ENCODE measurements around the gene SPG11. TPM values are rescaled to one million over a fixed set of nuclear protein-coding genes. Genes with fewer than 3 reads are reported as not detected.

Gene SPG11
- total RNA-seq, 1 donor from 2014 or later, result 65.2 TPM

DNA sequence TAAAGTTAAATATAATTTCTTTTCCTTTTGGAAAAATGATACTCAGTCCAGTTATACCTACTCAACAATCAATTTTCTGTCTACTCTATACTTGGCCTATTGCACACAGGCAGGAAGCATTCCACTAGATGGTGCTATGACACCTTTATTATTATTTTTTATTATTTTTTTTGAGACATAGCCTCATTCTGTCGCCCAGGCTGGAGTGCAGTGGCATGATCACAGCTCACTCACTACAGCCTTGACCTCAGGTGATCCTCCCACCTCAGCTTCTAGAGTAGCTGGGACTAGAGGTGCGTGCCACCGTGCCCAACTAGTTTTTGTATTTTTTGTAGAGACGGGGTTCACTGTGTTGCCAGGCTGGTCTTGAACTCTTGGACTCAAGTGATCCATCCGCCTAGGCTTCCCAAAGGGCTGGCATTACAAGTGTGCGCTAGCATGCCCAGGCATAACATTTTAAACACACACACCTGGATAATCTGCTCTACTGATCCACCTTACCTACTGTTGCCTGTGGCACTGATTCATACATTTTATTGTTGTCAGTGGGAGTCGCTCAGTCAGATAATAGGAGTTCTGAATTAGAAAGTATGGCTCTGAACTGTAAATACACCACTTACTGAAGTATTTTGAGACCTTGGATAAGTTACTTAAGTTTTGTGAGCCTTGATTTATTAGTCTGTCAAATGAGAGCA, 70.3 kb downstream of the SPG11 start:
- intact Hi-C loops (cut with micrococcal nuclease), result loop anchor here (1.0 to 10.0 kb wide), 5 partner anchors 70 to 444 kb away; partner anchors contain the start of gene SPG11
- DNase-seq (ENCODE audit: low spot score), result no peak
- Mint-ChIP-seq H3K4me1 (ENCODE audit: low read depth) (peaks cover 34% of the 10 kb centered on the region), H3K36me3 (ENCODE audit: low read depth) (peaks cover 38% of the 10 kb centered on the region), H3K27me3 (ENCODE audit: insufficient read depth) (no peaks in the 10 kb centered on the region), H3K9me3 (no peaks in the 10 kb centered on the region), H3K4me3 (no peak overlapping the region), H3K27ac (peak overlapping the region; percentile 55)

DNA sequence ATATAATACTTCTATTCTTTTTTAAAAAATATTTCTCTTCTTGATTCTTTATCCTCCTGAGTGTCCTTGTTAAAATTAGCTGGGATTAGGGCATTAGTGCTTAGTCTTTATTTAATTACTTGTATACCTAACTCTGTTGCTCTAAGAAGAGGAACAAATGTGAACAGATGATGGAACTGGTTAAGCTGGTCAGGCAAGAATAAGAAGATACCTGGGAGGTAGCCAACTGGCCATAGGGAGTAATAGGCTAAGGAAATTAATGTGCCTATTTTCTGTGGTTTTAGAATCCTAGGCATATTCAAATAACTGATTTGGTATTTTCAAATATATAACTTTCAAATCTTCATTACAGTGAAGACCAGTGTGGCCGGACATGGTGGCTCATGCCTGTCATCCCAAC, 72.1 kb downstream of the SPG11 start:
- intact Hi-C loops (cut with micrococcal nuclease), result loop anchor here (5.0 to 10.0 kb wide), 2 partner anchors 333 to 446 kb away; no protein-coding TSS in a partner anchor
- peaks cover 18% of the 10 kb centered on the region for H3K4me1 Mint-ChIP-seq (ENCODE audit: low read depth)
- DNase-seq (ENCODE audit: low spot score), result no peak
- H3K4me3 Mint-ChIP-seq, result no peak overlapping the region
- no peak overlapping the region for H3K27ac Mint-ChIP-seq
- no peaks in the 10 kb centered on the region for H3K27me3 Mint-ChIP-seq (ENCODE audit: insufficient read depth)
- H3K36me3 Mint-ChIP-seq (ENCODE audit: low read depth), result peaks cover 47% of the 10 kb centered on the region
- no peaks in the 10 kb centered on the region for H3K9me3 Mint-ChIP-seq

DNA sequence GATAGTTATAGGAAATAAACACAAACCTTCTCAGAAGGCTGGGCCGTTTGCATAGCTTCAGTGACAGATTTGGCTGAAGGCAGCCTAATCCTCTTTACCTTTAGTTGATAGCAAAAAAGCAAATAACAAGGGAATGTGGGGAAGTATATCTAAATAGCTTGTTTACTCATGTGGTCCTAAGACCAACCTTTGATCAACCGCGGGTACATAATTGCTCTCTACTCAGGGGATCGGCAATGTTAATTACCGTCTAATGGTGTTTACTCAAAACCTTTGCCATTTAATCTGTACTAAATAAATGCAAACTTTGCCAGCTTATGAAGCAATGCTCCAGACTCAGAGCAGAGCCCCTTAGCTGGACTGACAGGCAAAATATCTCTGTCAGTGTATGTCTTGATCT, 74.9 kb downstream of the SPG11 start:
- H3K4me3 Mint-ChIP-seq, result no peak overlapping the region
- no peak for DNase-seq (ENCODE audit: low spot score)
- H3K4me1 Mint-ChIP-seq (ENCODE audit: low read depth), result peaks cover 5% of the 10 kb centered on the region
- H3K27me3 Mint-ChIP-seq (ENCODE audit: insufficient read depth), result no peaks in the 10 kb centered on the region
- no peaks in the 10 kb centered on the region for H3K9me3 Mint-ChIP-seq
- H3K36me3 Mint-ChIP-seq (ENCODE audit: low read depth), result peaks cover 44% of the 10 kb centered on the region
- intact Hi-C loops (cut with micrococcal nuclease), result no loop called here
- H3K27ac Mint-ChIP-seq, result no peak overlapping the region

DNA sequence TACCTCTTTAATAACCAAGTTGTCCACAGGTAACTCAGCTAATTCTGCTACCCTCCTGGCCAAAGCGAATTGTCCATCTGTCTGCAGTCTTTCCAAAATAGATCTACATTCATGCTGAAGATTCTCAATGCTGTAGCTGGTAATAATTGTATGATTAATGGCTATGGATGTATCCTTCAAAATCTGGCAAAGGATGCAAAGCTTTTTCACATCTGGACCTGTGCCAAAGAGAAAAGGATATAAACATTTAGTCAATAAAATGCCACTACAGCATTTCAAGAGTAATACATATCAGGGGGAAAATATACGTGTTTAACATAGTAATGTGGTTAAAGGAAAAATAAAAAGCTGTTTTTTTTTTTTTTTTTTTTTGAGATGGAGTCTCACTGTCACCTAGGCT, 77.8 kb downstream of the SPG11 start:
- peaks cover 6% of the 10 kb centered on the region for H3K4me1 Mint-ChIP-seq (ENCODE audit: low read depth)
- intact Hi-C loops (cut with micrococcal nuclease), result no loop called here
- no peaks in the 10 kb centered on the region for H3K27me3 Mint-ChIP-seq (ENCODE audit: insufficient read depth)

DNA sequence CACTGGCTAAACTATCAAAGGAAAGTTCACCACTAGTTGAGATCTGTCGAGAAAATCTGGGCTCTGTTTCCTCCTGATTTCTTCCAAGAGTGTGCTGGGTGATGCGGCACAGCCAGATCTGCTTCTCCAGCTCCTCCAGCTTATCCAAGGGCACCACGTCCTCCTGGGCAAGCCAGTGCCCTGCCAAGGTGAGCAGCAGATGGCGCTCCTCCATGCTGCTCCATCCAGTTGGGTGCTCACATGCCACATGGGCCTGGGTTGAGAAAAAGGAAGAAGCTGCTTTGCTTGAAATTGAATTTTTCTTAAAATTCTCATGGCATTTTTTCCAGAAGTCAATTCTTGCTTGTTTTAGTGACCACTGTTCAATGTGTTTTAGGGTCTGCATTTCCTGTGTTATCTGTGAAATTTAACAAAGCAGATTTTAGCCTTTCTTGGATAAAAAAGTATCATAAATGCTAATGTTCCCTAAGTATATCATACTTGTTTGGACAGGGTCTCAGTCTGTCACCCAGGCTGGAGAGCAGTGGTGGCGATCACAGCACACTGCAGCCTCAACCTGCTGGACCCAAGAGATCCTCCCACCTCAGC, 79.2 kb downstream of the SPG11 start:
- intact Hi-C loops (cut with micrococcal nuclease), result no loop called here
- DNase-seq (ENCODE audit: low spot score), result peak; percentile 37
- Mint-ChIP-seq H3K4me3 (no peak overlapping the region), H3K9me3 (no peaks in the 10 kb centered on the region), H3K4me1 (ENCODE audit: low read depth) (peaks cover 9% of the 10 kb centered on the region), H3K27me3 (ENCODE audit: insufficient read depth) (no peaks in the 10 kb centered on the region), H3K27ac (no peak overlapping the region), H3K36me3 (ENCODE audit: low read depth) (peaks cover 44% of the 10 kb centered on the region)

More for the DNA sequence above, 77.8 kb downstream of the SPG11 start:
- H3K4me3 Mint-ChIP-seq, result no peak overlapping the region
- DNase-seq (ENCODE audit: low spot score), result no peak
- H3K9me3 Mint-ChIP-seq, result no peaks in the 10 kb centered on the region
- peaks cover 51% of the 10 kb centered on the region for H3K36me3 Mint-ChIP-seq (ENCODE audit: low read depth)
- no peak overlapping the region for H3K27ac Mint-ChIP-seq

DNA sequence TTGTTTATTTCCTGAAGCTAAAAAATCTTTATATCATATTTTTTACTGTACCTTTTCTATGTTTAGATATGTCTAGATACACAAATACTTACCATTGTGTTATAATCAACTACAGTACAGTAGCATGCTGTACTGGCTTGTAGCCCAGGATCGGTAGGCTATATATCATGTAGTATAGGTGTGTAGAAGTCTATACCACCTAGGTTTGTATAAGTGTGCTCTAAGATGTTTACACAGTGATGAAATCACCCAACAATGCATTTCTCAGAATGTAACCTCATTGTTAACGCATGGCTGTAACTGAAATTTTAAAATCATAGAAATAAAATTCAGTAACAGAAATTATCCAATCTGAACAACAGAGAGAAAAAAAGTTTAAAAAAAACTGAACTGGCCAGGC, 83.4 kb downstream of the SPG11 start:
- peaks cover 27% of the 10 kb centered on the region for H3K36me3 Mint-ChIP-seq (ENCODE audit: low read depth)
- DNase-seq (ENCODE audit: low spot score), result no peak
- no peaks in the 10 kb centered on the region for H3K9me3 Mint-ChIP-seq
- peaks cover 19% of the 10 kb centered on the region for H3K4me1 Mint-ChIP-seq (ENCODE audit: low read depth)
- intact Hi-C loops (cut with micrococcal nuclease), result no loop called here
- H3K4me3 Mint-ChIP-seq, result no peak overlapping the region
- no peaks in the 10 kb centered on the region for H3K27me3 Mint-ChIP-seq (ENCODE audit: insufficient read depth)
- no peak overlapping the region for H3K27ac Mint-ChIP-seq

DNA sequence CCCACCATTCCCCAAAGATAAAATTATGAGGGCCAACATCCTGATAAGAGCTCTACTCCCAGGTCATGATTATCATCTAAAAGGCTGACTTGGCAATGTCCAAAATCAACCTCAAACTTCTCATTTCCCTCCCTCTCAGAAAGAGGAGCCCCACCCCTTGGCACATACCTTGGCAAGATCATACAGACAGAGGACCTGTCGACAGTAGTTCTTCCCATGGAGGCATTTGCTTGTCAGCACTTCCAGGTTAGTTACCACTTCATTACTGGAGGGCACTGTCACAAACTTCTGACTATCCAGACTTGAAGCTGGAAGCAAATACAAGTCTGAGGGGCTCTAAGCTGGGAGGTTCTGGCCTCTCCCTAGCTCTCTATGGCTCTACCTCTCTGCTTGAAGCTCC, 88.7 kb downstream of the SPG11 start:
- peak overlapping the region; percentile 34 for H3K27ac Mint-ChIP-seq
- H3K36me3 Mint-ChIP-seq (ENCODE audit: low read depth), result peaks cover 23% of the 10 kb centered on the region

DNA sequence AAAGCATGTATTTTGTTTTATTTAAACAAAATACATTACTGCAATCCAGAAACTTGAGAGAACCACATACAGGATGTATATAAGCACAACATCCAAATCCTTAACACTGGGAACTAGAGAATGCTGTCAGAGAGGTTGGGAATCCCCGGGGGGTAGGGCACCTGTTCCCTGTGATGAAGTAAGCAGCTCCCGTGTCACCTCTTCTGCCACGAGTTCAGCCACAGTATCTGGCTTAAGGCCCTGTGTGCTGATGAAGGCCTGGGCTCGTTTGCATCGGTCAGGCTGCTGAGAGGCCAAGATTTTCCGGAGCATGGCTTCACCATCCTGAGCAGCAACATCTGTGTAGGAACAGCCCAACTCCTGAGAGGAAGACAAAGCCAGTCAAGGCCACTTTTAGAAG, 90.1 kb downstream of the SPG11 start:
- DNase-seq (ENCODE audit: low spot score), result no peak
- Mint-ChIP-seq H3K36me3 (ENCODE audit: low read depth) (peaks cover 25% of the 10 kb centered on the region), H3K4me1 (ENCODE audit: low read depth) (peaks cover 13% of the 10 kb centered on the region), H3K9me3 (no peaks in the 10 kb centered on the region), H3K4me3 (no peak overlapping the region), H3K27me3 (ENCODE audit: insufficient read depth) (no peaks in the 10 kb centered on the region), H3K27ac (peak overlapping the region; percentile 40)
- intact Hi-C loops (cut with micrococcal nuclease), result no loop called here

More for the DNA sequence above, 88.7 kb downstream of the SPG11 start:
- Mint-ChIP-seq H3K9me3 (no peaks in the 10 kb centered on the region), H3K27me3 (ENCODE audit: insufficient read depth) (no peaks in the 10 kb centered on the region), H3K4me1 (ENCODE audit: low read depth) (peaks cover 22% of the 10 kb centered on the region), H3K4me3 (no peak overlapping the region)
- no peak for DNase-seq (ENCODE audit: low spot score)
- intact Hi-C loops (cut with micrococcal nuclease), result loop anchor here (5.0 kb wide), 1 partner anchor 448 kb away; the partner anchor contains the start of gene SORD

DNA sequence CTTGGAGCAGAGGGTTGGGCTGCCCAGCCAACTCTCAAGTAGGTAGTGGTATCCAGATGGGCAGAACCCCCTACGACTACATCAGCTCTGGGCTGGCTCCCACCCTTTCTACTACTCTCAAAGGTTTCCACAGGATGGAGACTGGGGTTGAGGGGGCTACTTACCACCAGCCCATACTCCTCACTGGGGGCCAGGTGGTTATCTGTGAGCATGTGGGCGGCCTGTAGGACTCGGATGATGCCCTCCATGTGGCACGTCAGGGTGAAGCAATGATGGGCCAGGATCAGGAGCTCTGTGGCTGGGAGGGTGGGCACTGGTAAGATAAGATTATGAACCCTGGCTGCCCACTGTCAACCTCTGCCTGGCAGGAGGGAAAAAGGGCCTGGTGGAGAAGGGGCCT, 93.1 kb downstream of the SPG11 start:
- Mint-ChIP-seq H3K27me3 (ENCODE audit: insufficient read depth) (no peaks in the 10 kb centered on the region), H3K4me3 (no peak overlapping the region), H3K36me3 (ENCODE audit: low read depth) (peaks cover 45% of the 10 kb centered on the region), H3K4me1 (ENCODE audit: low read depth) (peaks cover 11% of the 10 kb centered on the region), H3K9me3 (no peaks in the 10 kb centered on the region), H3K27ac (no peak overlapping the region)
- intact Hi-C loops (cut with micrococcal nuclease), result no loop called here
- no peak for DNase-seq (ENCODE audit: low spot score)

DNA sequence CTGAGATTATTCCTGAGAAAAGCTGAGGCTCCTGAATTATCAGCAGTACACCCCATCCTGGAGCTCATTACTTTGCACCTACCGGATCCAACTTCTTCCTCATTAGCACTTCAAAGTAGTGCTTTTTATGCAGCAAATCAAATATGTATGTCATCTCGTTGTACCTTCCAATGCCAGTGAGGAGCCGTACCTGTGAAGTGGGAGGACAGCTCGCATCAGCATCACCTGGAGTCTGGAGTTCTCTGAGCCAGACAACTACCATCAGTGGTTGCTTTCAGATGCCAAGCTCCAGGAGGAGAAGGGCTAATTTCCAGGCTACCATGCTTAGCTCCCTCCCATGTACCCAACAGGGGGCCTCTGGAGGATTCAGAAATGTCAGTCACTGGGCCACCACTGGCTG, 94.1 kb downstream of the SPG11 start:
- Mint-ChIP-seq H3K4me1 (ENCODE audit: low read depth) (peaks cover under 1% of the 10 kb centered on the region), H3K36me3 (ENCODE audit: low read depth) (peaks cover 47% of the 10 kb centered on the region), H3K27me3 (ENCODE audit: insufficient read depth) (no peaks in the 10 kb centered on the region), H3K9me3 (no peaks in the 10 kb centered on the region), H3K4me3 (no peak overlapping the region), H3K27ac (no peak overlapping the region)
- DNase-seq (ENCODE audit: low spot score), result no peak
- intact Hi-C loops (cut with micrococcal nuclease), result no loop called here

DNA sequence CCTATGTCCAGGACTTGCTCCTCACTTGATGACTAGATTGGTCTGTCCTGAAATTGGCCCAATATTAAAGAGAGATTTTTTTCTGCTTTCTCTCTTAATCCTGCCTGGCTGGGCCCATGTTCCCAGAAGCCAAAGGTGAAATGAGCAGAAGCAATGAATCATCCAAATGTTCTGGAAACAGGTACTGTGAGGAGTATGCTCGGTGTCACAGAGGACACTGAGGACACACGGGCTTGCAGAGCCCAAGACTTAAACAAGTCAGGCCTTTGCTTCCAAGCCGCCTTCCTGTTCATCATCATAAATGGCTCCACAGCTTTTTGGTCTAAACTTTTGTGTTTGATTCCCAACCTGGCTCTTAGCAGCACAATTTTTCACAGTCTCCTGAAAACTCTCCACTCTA, 95.1 kb downstream of the SPG11 start:
- H3K27me3 Mint-ChIP-seq (ENCODE audit: insufficient read depth), result no peaks in the 10 kb centered on the region
- no peak overlapping the region for H3K27ac Mint-ChIP-seq
- no peaks in the 10 kb centered on the region for H3K9me3 Mint-ChIP-seq
- H3K36me3 Mint-ChIP-seq (ENCODE audit: low read depth), result peaks cover 51% of the 10 kb centered on the region
- no peak for DNase-seq (ENCODE audit: low spot score)
- no peaks in the 10 kb centered on the region for H3K4me1 Mint-ChIP-seq (ENCODE audit: low read depth)
- H3K4me3 Mint-ChIP-seq, result no peak overlapping the region
- intact Hi-C loops (cut with micrococcal nuclease), result no loop called here

DNA sequence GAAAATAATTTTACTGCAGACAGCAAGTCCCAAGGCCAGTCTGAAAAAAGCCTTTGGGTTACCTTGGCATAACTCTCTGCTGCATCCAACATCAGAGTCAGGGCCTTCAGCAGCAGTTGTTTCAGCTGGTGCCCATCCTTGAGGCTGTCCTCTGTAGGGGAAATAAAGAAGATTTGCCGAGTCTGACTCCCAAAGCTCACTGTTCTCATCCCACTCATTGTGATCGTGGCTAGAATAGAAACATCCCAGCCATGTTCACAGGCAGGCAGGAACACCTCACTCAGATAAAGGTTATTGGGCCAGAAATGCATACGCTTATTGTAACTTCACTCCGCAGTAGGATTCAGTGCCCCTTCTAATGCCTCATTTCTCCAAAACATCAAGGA, 97.3 kb downstream of the SPG11 start:
- no peak overlapping the region for H3K4me3 Mint-ChIP-seq
- H3K27ac Mint-ChIP-seq, result no peak overlapping the region
- no peaks in the 10 kb centered on the region for H3K9me3 Mint-ChIP-seq
- intact Hi-C loops (cut with micrococcal nuclease), result no loop called here
- peaks cover 51% of the 10 kb centered on the region for H3K36me3 Mint-ChIP-seq (ENCODE audit: low read depth)
- DNase-seq (ENCODE audit: low spot score), result no peak
- H3K4me1 Mint-ChIP-seq (ENCODE audit: low read depth), result peaks cover 6% of the 10 kb centered on the region
- H3K27me3 Mint-ChIP-seq (ENCODE audit: insufficient read depth), result no peaks in the 10 kb centered on the region

DNA sequence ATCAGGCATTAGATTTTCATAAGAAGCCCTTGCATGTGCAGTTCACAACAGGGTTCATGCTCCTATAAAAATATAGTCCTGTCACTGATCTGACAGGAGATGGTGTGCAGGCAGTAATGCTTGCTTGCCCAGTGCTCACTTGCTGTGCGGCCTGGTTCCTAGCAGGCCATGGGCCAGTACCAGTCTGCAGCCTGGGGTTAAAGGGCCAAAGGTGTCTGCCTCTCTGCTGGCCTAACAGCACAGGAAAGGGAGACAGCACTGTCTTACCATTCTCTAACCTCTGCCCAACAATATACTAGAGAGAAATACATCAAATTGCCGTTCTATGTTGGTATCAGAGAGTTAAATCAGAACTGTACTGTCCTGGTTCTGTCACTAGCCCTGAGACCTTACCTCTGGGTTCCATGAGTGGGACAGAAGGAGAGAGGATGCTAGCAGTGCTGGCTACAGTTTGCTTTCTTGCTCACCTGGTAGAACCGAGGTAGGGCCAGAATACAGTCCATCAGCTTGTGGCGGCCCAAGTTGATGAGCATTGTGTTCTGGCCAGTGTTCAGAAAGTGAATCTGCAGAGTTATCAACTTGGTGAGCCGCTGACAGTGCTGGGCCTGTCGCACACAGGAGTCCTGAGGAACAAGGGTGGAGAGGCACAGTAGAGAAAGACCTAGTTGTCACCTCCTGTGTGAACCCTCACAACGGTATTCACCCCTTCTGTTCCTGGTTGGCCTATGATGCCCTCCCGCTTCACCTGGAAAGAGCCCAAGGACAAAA, 97.9 kb downstream of the SPG11 start:
- DNase-seq (ENCODE audit: low spot score), result no peak
- Mint-ChIP-seq H3K9me3 (no peaks in the 10 kb centered on the region), H3K4me3 (no peak overlapping the region), H3K27ac (no peak overlapping the region), H3K27me3 (ENCODE audit: insufficient read depth) (no peaks in the 10 kb centered on the region), H3K4me1 (ENCODE audit: low read depth) (peaks cover 12% of the 10 kb centered on the region), H3K36me3 (ENCODE audit: low read depth) (peaks cover 56% of the 10 kb centered on the region)
- intact Hi-C loops (cut with micrococcal nuclease), result no loop called here

All from activated T-helper 1 cell treated with anti-CD3 and anti-CD28 coated beads, Interleukin-12 subunit alpha, Interleukin-12 subunit beta, Interleukin-2, Interleukin-4 antibody, amounts not matched to agents 30 ng/mL and 10 ng/mL and 1 ng/mL, durations not matched to agents 14 hours and 24 hours and 36 hours (primary cell).